Measurements from ENCODE around the gene COMMD2.

Gene COMMD2

GRCh38 chr3:149702691-149703441 is 49.4 kb downstream of the COMMD2 start:
- DNase-seq (ENCODE audit: low spot score): no peak

- DNase-seq (ENCODE audit: low spot score): no peak
These were observed 50.3 kb downstream of the COMMD2 start for GRCh38 chr3:149701977-149702350.

GRCh38 chr3:149701206-149701976 is 50.9 kb downstream of the COMMD2 start:
- no peak for DNase-seq (ENCODE audit: low spot score)
